HG02970 (cell line): ENCODE measurements around the gene FAT2.
A peak's percentile ranks its signal among the peaks of the same experiment; 100 is the strongest.
"Not testable (repeated sequence)": the region's sequence is repeated elsewhere in the genome, so short reads cannot be mapped to it uniquely, and the experiment has no call there.

ENCODE experiments used
- ATAC-seq: cut with Tn5 transposase; IDR thresholded peaks from one replicate; pipeline ENCODE4 v1.9.1; 2021; ENCODE audit warnings: mild to moderate bottlenecking, moderate library complexity, moderate number of reproducible peaks; ENCODE audit not compliant: unreplicated experiment, low FRiP score

Gene FAT2

DNA sequence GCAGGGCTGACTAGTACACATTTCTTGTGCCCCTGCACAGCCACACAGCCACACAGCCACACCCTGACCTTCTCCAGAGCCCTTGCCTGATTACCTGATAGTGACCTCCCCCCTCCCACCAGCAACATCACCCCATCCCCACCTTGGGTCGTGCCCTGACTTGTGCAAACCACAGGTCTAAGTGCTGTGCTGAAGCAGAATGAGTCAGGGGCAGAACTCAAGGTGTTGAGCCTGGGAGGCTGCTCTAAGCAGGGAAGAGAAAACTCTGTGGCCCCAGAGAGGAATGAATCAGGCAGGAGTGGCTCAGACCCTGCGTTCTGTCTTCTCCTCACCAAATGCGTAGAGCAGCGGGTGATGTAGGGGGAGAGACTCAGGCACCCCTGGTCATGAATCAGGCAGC is 24.3 kb upstream of the FAT2 start:
- no peak for ATAC-seq

DNA sequence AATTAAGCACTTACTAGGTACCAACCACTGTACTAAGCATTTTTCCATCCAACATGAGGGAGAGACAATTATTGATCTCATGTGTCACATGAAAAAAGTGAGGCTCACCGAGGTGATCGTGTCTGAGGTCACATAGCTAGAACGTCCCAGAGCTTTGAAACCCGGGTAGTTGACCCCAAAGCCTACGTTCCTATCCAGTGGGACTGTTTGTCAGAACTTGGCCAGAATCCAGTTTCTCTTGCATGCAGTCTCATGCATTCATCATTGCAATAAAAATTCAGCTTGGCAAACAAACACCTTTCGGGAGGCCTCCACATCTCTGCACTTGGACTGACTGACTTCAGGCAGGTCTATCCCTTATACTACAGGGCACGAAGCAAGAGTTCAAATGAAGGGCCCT is 23.4 kb upstream of the FAT2 start:
- ATAC-seq = no peak

DNA sequence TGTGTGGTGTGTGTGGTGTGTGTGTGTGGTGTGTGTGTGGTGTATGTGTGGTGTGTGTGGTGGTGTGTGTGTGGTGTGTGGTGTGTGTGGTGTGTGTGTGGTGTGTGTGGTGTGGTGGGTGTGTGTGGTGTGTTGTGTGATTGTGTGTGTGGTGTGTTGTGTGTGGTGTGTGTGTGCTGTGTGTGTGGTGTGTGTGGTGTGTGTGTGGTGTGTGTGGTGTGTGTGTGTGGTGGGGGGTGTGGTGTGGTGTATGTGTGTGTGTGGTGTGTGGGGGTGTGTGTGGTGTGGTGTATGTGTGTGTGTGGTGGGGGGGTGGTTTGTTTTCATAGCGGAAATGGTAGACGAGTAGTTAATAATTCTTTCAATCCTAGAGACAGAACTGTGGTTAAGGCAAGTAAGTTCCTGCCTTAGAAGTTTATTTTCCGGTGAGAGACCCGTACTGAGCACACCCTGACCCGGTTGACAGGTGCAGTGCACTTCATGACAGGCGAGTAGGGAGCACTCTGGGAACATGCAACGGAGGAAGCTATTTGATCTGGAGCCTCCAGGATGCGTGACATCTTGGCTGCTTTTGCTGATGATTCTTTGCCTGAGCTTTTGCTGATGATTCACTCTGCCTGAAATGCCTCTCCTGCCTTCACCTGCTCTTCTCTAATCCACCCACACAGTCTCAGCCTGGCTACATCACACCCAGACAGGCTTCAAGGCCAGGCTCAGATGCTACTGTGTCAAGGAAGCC is 21.7 kb upstream of the FAT2 start:
- ATAC-seq = no peak

DNA sequence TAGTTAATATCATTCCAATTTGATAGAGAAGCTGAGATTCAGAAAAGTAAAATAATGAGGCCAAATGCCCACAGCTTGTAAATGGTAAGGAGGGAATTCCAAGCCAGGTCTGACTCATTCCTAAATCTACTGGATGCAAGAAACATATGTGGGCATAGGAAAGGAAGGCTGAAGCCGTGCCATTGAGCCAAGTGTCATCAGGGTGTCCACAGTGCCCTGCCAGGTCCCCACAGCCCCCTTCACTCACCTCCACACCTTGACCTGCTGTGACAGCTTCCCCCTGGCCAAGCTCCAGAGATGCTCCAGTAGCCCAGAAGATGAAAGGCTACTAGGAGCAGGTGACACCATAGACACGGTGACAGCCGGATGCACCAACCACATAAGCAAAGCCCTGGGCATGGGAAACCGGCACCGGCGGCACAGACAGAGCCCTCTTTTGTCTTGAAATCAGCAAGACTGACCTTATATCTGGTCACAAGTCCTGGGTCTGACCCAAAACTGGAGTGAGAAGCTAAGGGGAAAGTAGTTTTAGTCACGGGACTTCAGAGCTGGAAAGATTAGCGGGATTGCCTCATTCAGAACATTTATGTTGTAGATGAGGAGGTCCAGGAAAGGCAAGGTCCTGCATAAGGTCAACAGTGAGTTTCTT is 20.1 kb upstream of the FAT2 start:
- no peak for ATAC-seq

DNA sequence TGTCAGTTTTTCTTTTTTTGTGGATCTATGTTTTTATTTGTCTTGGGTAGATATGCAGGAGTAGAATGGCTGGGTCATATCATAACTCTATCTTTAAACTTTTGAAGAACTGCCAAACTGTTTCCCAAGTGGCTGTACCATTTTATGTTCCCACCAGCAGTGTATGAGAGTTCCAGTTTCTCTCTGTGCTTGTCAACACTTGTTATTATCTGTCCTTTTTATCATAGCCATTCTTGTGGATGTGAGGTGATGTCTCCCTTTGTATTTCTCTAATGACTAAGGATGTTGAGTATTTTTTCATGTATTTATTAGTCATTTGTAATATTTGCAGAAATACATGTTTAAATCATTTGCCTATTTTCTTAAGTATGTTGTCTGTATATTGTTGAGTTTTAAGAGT is 17.4 kb upstream of the FAT2 start:
- no peak for ATAC-seq

DNA sequence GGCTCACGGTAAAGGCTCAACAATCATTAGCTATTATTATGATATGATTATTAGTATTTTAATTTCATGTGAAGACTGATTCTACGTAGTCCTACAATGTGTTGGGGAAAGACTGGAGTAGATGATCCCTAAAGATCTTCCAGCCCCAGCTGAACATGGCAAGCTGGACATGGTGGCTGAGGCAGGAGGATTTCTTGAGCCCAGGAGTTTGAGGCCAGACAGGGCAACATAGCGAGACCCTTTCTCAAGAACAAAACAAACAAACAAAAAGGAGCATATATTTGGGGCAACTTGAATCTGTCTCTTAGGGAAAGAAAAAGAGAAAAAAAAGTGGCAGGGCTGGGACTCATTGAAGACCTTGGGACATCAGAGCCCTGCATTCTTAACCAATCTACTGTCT is 16.2 kb upstream of the FAT2 start:
- no peak for ATAC-seq

DNA sequence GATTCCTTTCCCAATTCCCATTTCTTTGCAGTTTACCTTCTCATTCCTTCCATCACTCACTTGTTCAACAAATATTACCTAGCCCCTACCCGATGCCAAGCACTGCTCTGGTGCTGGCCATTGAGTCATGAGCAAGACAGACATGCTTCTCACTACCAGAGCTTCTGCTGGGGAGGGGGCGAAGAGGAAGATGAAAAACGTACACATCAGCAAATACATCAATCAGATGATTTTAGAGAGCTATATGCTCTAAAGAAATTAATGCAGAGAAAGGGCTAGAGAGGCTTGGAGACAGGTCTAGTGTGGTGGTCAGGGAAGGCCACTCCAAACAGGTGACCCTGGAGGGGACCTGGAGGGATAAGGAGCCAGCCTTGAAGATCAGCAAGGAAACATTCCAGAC is 14.4 kb upstream of the FAT2 start:
- no peak for ATAC-seq

DNA sequence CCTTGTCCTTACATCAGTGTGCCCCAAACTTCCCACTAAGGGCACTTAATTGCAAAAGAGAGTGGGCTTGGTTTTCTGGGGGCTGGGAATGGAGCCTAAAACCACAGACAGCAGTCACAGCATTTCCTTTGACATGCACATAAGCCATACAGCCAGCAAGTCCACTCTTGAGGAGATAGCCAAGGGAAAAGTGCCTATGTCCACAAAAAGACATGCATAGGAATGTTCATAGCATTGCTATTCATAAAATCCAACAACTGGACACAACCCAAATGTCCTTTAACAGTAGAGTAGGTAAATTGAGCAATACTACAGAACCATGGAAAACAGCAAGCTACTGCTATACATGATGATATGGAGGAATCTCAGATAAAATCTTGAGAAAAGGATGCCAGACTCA is 11.7 kb upstream of the FAT2 start:
- ATAC-seq = no peak

DNA sequence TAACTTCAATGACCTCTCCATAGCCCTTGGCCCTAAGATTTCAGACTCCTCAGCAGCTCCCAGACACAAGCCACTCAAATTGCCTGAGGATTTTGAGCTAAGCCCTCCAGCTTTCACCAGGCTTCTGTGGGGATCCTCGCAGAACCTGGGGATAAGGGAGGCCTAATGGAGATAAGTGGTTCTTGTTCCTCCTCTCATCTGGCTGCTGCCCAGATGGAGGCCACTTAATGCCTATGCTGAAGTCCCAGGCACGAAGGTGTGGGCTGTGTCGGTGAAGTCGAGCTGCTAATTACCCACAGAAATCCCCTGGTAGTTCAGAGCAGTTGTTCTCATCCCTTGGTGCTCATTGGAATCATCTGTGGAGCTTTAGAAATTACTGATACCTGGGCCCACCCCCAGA is 10.3 kb upstream of the FAT2 start:
- ATAC-seq = no peak

DNA sequence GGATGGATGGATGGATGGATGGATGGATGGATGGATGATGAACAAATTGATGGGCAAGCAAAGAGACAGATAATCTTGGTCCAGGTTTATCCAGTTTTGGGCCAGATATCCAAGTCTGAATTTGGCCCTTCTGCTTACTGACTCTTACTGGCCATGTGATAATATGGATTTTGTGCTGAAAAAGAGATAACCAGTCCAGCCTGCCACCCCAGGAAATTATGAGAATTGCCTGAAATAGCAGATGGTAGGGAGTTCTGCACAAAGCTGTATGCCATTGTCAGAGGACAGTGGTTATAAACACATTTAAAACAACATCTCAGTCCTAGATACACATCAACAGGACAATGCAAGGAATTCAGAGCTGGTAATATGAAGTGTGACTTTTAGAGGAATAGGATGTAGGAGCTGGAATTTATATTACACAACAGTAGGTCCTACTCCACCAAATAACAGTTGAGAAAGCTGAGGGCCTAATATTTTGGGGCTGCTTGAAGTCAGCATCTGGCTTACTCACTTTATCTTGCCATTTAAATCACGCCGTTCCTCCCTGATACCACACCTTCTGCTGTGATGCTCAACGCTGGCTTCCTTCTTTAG is 9.0 kb upstream of the FAT2 start:
- ATAC-seq = no peak

DNA sequence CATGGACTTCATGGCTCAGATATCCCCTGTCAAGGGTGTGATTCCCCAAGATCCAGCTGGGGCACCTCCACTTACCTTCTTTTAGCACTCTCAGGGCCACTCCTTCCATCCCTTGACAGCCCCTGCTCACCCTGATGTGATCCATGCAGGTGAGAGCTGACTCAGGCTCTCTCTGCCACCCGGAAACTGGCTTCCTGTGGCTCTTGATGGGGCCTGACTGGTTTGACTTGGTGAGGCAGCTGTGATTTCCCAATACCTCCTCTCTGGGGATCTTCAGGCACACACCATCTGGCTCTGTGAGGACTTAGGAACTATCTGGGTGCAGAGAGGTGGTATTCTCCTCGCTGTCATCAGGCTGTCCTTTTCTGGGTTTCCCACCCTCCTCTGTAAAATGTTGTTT is 7.9 kb upstream of the FAT2 start:
- no peak for ATAC-seq

DNA sequence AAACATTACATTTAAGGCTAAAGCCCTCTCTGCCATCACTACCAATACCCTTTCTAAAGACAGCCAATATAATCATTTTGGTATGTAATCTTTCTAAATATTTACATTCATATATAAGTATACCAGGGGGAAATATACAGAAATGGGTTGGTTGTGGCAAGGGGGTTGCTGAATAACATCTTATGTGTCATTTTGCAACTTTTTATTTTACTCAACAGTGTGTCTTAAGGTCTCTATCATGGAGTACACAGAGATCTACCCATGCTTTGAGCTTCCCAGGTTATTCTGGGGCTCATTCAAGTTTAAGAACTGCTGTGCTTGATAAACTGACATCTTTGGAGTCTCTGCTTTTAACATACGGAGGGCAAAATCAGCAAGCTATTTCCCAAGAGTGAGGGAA is 7.4 kb upstream of the FAT2 start:
- no peak for ATAC-seq

DNA sequence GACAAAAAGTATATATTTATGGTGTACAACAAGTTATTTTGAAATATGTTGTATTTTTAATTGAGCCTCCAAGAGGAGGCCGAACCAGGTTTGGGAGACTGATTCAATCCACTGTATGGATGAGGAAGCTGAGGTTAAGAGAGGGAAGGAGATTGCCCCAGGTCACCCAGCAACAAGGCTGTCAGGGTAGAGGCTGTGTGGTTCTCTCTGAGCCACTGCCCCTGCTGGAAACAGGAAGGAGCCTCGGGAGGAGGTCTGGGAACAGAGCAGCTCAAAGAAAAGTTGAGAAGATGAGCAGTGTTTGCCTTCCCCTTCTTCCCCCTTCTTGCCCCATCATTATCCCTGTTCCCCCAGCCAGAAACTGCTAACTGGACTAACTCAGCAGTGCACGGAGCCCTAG is 6.6 kb upstream of the FAT2 start:
- ATAC-seq = no peak

DNA sequence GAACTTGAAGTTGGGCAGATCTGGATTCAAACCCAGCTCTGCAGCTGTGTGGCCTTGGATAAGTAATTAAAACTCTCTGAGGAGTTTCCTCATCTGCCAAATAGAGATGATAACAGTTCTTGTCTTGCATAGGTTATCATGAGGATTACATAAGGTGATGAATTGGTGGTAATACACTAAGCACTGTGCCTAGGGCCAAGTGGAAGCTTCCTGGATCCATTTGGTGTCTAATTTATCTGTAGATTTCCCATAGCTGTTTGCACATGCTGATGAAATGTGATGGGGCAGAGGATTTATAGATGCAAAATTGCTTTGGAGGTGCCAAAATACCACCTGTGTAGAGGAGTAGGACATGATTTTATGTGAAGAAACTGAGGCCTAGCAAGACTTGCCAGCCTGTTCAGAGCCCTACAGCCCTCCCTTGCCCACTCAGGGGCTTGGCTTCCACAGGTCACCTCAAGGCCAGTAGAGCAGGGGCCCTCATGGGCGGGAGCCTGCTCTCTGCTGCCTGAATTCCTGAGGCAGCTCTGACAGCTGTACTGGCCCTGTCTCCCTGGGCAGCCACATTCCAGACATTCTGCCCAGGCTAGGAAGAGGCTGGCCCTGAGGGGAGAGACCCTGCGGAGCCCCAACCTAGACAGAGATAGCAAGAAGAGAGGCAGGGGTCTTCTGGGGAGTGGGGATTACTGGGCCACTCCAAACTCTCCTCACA is 5.9 kb upstream of the FAT2 start:
- no peak for ATAC-seq

DNA sequence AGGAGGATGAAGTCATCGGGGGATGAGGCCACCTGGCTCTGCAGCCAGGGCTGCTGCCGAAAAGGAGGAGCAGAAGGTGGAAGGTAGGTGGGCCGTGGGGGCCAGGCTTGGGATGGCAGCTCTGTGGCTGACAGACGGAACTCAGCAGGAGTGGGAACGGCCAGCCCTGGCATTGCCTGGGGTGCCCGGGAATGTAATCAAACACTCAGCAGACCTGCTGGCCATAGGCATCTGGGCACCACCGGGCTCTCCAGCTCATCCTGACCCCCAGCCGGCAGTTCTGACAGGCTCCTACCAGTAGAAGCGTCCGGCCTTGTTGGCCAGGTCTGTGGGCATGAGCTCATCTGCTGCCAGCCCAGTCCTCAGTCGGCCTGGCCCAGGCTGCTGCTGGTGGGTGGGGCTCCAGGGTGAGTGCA is 4.3 kb upstream of the FAT2 start:
- no peak for ATAC-seq

DNA sequence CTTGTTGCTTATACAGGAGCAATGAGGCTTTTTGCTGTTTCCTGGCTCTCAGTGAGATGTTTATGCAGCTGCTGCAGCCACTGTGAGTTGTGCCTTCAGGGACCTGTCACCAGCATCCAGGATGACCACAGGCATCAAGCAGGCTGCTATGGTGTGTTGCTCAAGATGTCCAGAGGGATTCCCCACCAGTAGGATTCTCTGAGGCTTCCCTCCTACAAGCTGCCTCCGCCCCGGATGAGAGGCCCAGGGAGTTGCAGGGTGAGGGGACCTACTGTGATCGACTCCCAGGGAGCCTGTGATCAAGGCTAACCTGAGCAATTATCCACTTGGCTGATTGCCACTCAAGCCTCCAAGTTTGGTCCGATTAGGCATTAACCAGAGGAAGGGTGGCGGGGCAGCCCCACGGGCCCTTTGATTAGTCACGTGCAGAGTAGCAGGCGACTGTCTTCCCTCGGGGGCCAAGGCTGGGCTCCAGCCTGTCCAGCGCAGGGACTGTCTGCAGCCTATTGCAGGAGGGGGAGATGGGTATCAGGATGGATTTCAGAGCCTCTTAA is 1.8 kb upstream of the FAT2 start:
- ATAC-seq = peak; percentile 60

DNA sequence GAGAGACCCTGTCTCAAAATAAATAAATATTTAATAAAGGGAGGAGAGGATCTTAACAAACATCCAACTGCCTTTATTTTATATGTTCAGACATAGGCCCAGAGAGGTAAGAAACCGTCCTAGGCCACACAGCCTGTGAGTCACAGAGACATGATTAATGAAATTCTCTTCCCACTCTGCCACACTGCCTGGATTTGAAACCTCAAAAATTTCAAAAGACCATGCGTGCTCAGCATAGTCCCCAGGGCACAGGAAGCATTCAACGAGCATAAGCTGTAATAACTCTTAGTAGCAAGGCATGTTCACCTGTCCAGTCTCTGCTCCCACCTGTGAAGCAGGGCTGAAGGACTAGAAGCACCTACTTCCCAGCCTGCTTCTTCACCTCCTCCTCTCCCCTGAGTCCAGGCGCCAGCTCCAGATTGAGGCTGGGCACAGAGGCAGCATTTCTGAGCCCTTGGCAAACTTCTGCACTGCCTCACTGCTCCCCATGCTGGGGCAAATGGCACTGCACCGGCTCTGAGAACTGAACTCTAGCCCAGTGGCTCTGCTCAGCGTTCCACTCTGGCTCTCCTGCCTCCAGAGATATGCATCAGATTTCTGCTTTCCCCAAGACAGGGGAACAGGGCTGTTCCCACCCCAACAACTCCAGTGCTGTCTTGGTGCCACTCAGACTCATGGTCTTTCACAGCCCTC is 1.1 kb downstream of the FAT2 start:
- no peak for ATAC-seq

DNA sequence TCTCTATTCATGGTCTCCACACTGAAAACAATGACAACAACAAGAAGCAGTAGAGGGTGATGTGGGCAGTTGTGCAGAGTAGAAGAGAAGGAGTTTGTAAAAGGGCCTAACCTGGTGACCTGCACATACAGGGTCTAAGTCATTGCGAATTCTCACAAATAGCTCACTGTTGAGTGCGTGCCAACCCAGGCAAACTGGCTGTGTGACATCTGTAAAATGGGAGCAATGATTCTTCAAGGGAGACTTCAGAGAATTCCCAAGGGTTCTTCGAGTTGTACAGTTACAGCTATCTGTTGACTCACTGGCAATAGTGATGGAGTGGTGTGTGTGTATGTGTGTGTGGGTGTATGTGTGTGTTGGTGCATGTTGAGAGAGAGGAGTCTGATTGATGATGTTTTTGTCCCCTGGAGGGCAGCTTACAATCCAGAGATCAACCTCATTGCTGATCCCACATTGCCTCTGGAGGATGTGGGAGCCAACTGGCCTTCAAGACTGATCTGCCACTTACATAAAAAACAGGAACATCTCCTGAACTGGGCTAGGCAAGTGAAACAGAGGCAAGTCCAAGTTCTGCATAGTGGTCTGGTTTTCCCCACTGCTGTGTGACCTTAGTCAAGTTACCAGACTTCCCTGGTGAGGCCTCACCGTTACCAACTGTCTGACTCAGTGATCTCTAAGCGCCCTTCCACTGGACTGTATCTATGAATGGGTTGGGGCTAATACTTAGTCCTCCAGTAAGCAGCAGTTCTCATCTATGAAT is 3.2 kb downstream of the FAT2 start:
- ATAC-seq = no peak

DNA sequence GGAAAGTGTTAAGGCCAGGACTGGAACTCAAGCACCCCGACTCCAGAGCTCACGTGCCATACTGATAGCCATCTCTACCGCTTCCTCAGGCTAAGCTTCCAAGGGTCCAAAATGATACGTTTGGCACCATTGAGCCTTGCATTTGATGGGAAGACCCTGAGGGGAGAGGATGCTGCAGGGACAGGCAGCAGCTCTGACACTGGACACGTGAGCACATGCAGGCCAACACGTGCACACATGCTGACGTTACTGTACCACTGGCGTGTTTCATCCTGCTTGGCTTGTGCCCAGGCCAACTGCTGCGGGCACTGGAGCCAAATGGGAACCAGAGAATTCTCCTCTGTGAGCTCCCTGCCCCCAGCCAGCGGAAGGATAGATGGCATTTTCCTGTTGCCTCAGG is 5.2 kb downstream of the FAT2 start:
- ATAC-seq = no peak

DNA sequence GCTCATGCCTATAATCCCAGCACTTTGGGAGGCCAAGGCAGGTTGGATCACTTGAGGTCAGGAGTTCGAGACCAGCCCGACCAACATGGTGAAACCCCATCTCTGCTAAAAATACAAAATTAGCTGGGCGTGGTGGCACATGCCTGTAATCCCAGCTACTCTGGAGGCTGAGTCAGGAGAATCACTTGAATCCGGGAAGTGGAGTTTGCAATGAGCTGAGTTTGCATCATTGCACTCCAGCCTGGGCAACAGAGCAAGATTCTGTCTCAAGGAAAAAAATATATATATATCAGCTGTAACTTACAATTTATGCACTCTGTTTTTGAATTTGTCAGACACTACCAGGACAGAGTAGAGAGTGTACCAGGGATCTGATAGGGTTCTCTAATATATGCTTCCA is 5.8 kb downstream of the FAT2 start:
- ATAC-seq = not testable (repeated sequence)
